Peyer's patch (tissue), 4 donors: ENCODE data around the gene TASOR.

Source experiments
- CTCF ChIP-seq, 6 experiments: fragments of 450-650 bp in 4 of 6; fragments of 200-600 bp in 2 of 6; sonication (generic) in 1 of 6; IDR thresholded peaks; one replicate each; pipeline ENCODE4 v1.5.1; 2017 to 2019; ENCODE audit warnings: antibody characterized with exemption in 6 of 6, mild to moderate bottlenecking in 3 of 6, moderate library complexity in 1 of 6
- POLR2A ChIP-seq, 2 donors: fragments of 450-650 bp; IDR thresholded peaks; one replicate each; pipeline ENCODE4 v1.5.1; 2017; ENCODE audit warnings: antibody characterized with exemption in 2 of 2, mild to moderate bottlenecking in 2 of 2, moderate library complexity in 2 of 2

- TF ChIP-seq CTCF (IDR thresholded peaks at IDR 0.05) = no peak
- TF ChIP-seq POLR2A (IDR thresholded peaks at IDR 0.05) = no peak
Observed at GRCh38 chr3:56720849-56721248, 37.8 kb upstream of the TASOR start.
